PC-9 (cell line): ENCODE results near the gene ST3GAL6. TPM values are rescaled to one million over a fixed set of nuclear protein-coding genes. Genes with fewer than 3 reads are reported as not detected.
"Not testable (repeated sequence)": the region's sequence is repeated elsewhere in the genome, so short reads cannot be mapped to it uniquely, and the experiment has no call there.

ENCODE experiments used
- BruUV-seq: library from RNA; stranded (reverse); fragments of 400-500 nt; replicated peaks from 2 replicates; lab custom pipeline; 2021; lab: Mats Ljungman, UMichigan
- CTCF ChIA-PET: fragments of 300-600 bp; sonication (Branson Sonifier 250); formaldehyde crosslinking; loops from one replicate; lab custom pipeline; 2022; ENCODE audit warnings: antibody characterized with exemption; lab: Charles Lee
- POLR2A ChIA-PET: fragments of 300-600 bp; sonication (Branson Sonifier 250); formaldehyde crosslinking; loops from one replicate; lab custom pipeline; 2022; ENCODE audit warnings: antibody characterized with exemption; ENCODE audit not compliant: unreplicated experiment; lab: Charles Lee
- DNase-seq, 2 experiments: peaks; one replicate each; pipeline versions ENCODE4 v3.0.0 to v3.0.0-alpha.2; 2015 to 2022; ENCODE audit warnings: mixed read lengths in 1 of 2
- H2AFZ ChIP-seq: fragments of 200-600 bp; sonication (generic); 2 replicates; pipeline ENCODE4 v1.8.1; 2017; ENCODE audit warnings: antibody characterized with exemption
- H3F3A ChIP-seq: fragments of 200-600 bp; sonication (generic); 2 replicates; pipeline ENCODE4 v1.8.1; 2017; ENCODE audit warnings: antibody characterized with exemption, mild to moderate bottlenecking, low read depth; ENCODE audit not compliant: insufficient read depth
- H3K27ac ChIP-seq: fragments of 200-600 bp; sonication (generic); 2 replicates; pipeline ENCODE4 v1.6.1; 2016; ENCODE audit warnings: mixed run types
- H3K27me3 ChIP-seq: fragments of 200-600 bp; sonication (generic); 2 replicates; pipeline ENCODE4 v1.6.1; 2016; ENCODE audit warnings: low read depth, mixed run types; ENCODE audit not compliant: insufficient read depth
- H3K36me3 ChIP-seq: fragments of 200-600 bp; sonication (generic); 2 replicates; pipeline ENCODE4 v1.6.1; 2016; ENCODE audit warnings: low read depth, mixed run types
- H3K4me1 ChIP-seq: fragments of 200-600 bp; sonication (generic); replicated peaks from 2 replicates; pipeline ENCODE4 v1.6.1; 2016; ENCODE audit warnings: mixed run types; ENCODE audit not compliant: insufficient read depth
- H3K4me2 ChIP-seq: fragments of 200-600 bp; sonication (generic); 2 replicates; pipeline ENCODE4 v1.6.1; 2017; ENCODE audit warnings: mixed run types
- H3K4me3 ChIP-seq: fragments of 200-600 bp; sonication (generic); 2 replicates; pipeline ENCODE4 v1.6.1; 2016; ENCODE audit warnings: mixed run types
- H3K79me2 ChIP-seq: fragments of 200-600 bp; sonication (generic); 2 replicates; pipeline ENCODE4 v1.6.1; 2017; ENCODE audit warnings: low read depth, mixed run types
- H3K9me2 ChIP-seq: fragments of 200-600 bp; sonication (generic); 2 replicates; pipeline ENCODE4 v1.8.1; 2017; ENCODE audit warnings: mild to moderate bottlenecking; ENCODE audit not compliant: insufficient read depth
- H3K9me3 ChIP-seq: fragments of 200-600 bp; sonication (generic); 2 replicates; pipeline ENCODE4 v1.8.1; 2016; ENCODE audit warnings: low read depth; ENCODE audit not compliant: insufficient read depth
- H4K20me1 ChIP-seq: fragments of 200-600 bp; sonication (generic); 2 replicates; pipeline ENCODE4 v1.8.1; 2017; ENCODE audit not compliant: insufficient read depth
- EZH2 ChIP-seq: fragments of 200-600 bp; sonication (generic); IDR thresholded peaks from 2 replicates; pipeline ENCODE4 v1.8.0; 2017; ENCODE audit warnings: antibody characterized with exemption, low read depth
- intact Hi-C: fragments of 100-400 bp; cut with micrococcal nuclease; formaldehyde crosslinking; loops from one replicate; pipeline ENCODE4 v1.10.0; 2022; ENCODE audit not compliant: unreplicated experiment
- total RNA-seq: library from RNA; stranded (reverse); gene quantifications from 2 replicates; pipeline ENCODE4 v1.2.3, GENCODE V29; 2021
- TF ChIP-seq, protein P1 (sequence below): fragments of 200-600 bp; sonication (generic); conservative IDR thresholded peaks from 2 replicates; pipeline ENCODE4 v1.6.1; 2017; ENCODE audit warnings: mixed run types, antibody characterized with exemption, mild to moderate bottlenecking, moderate library complexity

The ST3GAL6 gene
- total RNA-seq, 1 experiment from 2014 or later, result 5.4 TPM

DNA sequence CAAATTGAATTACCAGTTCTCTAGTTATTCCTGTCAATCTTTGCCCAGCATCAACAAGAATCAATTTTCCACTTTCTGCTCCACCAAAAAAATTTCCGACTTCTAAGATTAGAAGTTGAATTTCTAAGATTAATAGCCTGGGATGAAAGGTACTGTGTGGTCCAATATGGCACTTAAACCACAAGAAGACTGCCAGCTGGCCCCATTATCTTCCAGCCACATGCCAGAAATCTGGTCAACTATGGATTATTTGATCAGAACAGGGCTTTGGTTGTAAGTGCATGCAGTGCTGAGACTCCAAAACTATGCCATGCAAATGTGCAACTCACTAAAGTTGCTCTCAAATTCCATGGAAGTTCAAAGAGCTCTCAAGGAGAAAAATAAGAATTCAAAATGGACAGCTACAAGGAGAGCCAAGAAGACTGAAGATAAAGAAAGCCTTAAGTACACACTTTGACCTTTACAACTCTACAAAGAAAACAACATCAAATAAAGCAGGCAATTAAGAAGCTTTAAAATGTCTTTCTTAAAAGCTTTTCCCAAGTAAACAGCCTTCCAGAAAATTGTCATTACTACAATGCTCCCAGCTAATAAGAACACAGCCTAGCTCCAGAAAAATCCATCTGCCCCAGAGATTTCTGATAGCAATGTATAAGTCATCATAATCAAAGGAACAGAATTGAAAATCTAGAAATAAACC is 64.2 kb downstream of the ST3GAL6 start:
- no peak overlapping the region for H3K27ac ChIP-seq
- H3K4me1 ChIP-seq, result no peaks in the 10 kb centered on the region
- H3K4me2 ChIP-seq, result no peak overlapping the region
- ChIA-PET POLR2A (no interaction called here), CTCF (no interaction called here)
- intact Hi-C loops, result no loop called here
- no peak overlapping the region for H2AFZ ChIP-seq
- TF ChIP-seq, protein P1, sequence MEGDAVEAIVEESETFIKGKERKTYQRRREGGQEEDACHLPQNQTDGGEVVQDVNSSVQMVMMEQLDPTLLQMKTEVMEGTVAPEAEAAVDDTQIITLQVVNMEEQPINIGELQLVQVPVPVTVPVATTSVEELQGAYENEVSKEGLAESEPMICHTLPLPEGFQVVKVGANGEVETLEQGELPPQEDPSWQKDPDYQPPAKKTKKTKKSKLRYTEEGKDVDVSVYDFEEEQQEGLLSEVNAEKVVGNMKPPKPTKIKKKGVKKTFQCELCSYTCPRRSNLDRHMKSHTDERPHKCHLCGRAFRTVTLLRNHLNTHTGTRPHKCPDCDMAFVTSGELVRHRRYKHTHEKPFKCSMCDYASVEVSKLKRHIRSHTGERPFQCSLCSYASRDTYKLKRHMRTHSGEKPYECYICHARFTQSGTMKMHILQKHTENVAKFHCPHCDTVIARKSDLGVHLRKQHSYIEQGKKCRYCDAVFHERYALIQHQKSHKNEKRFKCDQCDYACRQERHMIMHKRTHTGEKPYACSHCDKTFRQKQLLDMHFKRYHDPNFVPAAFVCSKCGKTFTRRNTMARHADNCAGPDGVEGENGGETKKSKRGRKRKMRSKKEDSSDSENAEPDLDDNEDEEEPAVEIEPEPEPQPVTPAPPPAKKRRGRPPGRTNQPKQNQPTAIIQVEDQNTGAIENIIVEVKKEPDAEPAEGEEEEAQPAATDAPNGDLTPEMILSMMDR, result no peak
- no peak for TF ChIP-seq EZH2
- no TSS peak for BruUV-seq
- peaks cover 17% of the 10 kb centered on the region; the same call in 1 of the 2 replicates for H3F3A ChIP-seq
- H3K27me3 ChIP-seq, result no peaks in the 10 kb centered on the region
- no peak for DNase-seq
- H3K79me2 ChIP-seq, result no peaks in the 10 kb centered on the region
- H3K36me3 ChIP-seq, result 0 out of 2 replicates have a peak, but pooled peaks cover 17% of the 10 kb centered on the region
- no peaks in the 10 kb centered on the region for H4K20me1 ChIP-seq
- no peaks in the 10 kb centered on the region for H3K9me2 ChIP-seq
- peaks cover 21% of the 10 kb centered on the region for H3K9me3 ChIP-seq
- H3K4me3 ChIP-seq, result no peak overlapping the region

GRCh38 chr3:98829246-98829832 is 66.2 kb downstream of the ST3GAL6 start:
- peaks cover 34% of the 10 kb centered on the region for H3K9me3 ChIP-seq
- no peak overlapping the region for H3K27ac ChIP-seq
- H4K20me1 ChIP-seq, result no peaks in the 10 kb centered on the region
- intact Hi-C loops, result no loop called here
- peaks cover 17% of the 10 kb centered on the region for H3K36me3 ChIP-seq
- no peak for DNase-seq
- CTCF ChIA-PET, result interaction anchor here (0.6 kb wide), 1 partner anchor 56 kb away, joined by 3 read pairs; no protein-coding TSS in a partner anchor
- no peaks in the 10 kb centered on the region for H3K27me3 ChIP-seq
- no peak overlapping the region for H2AFZ ChIP-seq
- no peaks in the 10 kb centered on the region for H3K4me1 ChIP-seq
- no peak overlapping the region for H3K4me3 ChIP-seq
- BruUV-seq, result no TSS peak
- no peak overlapping the region for H3K4me2 ChIP-seq
- H3K79me2 ChIP-seq, result no peaks in the 10 kb centered on the region
- no peak for TF ChIP-seq EZH2
- TF ChIP-seq, protein P1, result no peak
- POLR2A ChIA-PET, result no interaction called here
- H3F3A ChIP-seq, result peaks cover 31% of the 10 kb centered on the region; the same call in 1 of the 2 replicates
- H3K9me2 ChIP-seq, result no peaks in the 10 kb centered on the region

- H3K27me3 ChIP-seq, H3K4me1 ChIP-seq, H4K20me1 ChIP-seq, H3K9me2 ChIP-seq, H3K4me3 ChIP-seq, H2AFZ ChIP-seq, H3K27ac ChIP-seq, POLR2A ChIA-PET, intact Hi-C loops, DNase-seq, BruUV-seq, H3K36me3 ChIP-seq, H3K4me2 ChIP-seq, H3K79me2 ChIP-seq, CTCF ChIA-PET: not testable (repeated sequence)
- Histone ChIP-seq H3K9me3 (peaks cover 34% of the 10 kb centered on the region), H3F3A (peaks cover 25% of the 10 kb centered on the region; the same call in 1 of the 2 replicates)
These were observed 67.9 kb downstream of the ST3GAL6 start for GRCh38 chr3:98831060-98831459.
